HEK293T (cell line): ENCODE results near the gene DNAI1.

Experiments used
- ARNT ChIP-seq: fragments of 450-650 bp; IDR thresholded peaks from 2 replicates; pipeline ENCODE4 v1.6.1; 2017; ENCODE audit warnings: mild to moderate bottlenecking
- BHLHE40 ChIP-seq: fragments of 450-650 bp; IDR thresholded peaks from 2 replicates; pipeline ENCODE4 v1.6.1; 2016; ENCODE audit warnings: mild to moderate bottlenecking, moderate library complexity, borderline replicate concordance
- ELF4 ChIP-seq: fragments of 450-650 bp; IDR thresholded peaks from 2 replicates; pipeline ENCODE4 v1.6.1; 2017; ENCODE audit warnings: antibody characterized with exemption
- FOXK2 ChIP-seq: fragments of 450-650 bp; IDR thresholded peaks from 2 replicates; pipeline ENCODE4 v1.6.1; 2016; ENCODE audit warnings: mild to moderate bottlenecking
- FOXM1 ChIP-seq: fragments of 450-650 bp; IDR thresholded peaks from 2 replicates; pipeline ENCODE4 v1.6.1; 2017; ENCODE audit warnings: mild to moderate bottlenecking, borderline replicate concordance
- HDGF ChIP-seq: fragments of 450-650 bp; IDR thresholded peaks from 2 replicates; pipeline ENCODE4 v1.6.1; 2017; ENCODE audit warnings: antibody characterized with exemption, borderline replicate concordance
- LEF1 ChIP-seq: fragments of 450-650 bp; IDR thresholded peaks from 2 replicates; pipeline ENCODE4 v1.6.1; 2017; ENCODE audit warnings: mild to moderate bottlenecking, borderline replicate concordance
- SP1 ChIP-seq: fragments of 450-650 bp; IDR thresholded peaks from 2 replicates; pipeline ENCODE4 v1.6.1; 2017
- SUZ12 ChIP-seq: fragments of 450-650 bp; IDR thresholded peaks from 2 replicates; pipeline ENCODE4 v1.6.1; 2016; ENCODE audit warnings: mild to moderate bottlenecking
- ZNF384 ChIP-seq: fragments of 450-650 bp; IDR thresholded peaks from 2 replicates; pipeline ENCODE4 v1.6.1; 2016

- TF ChIP-seq FOXM1 (no peak), LEF1 (no peak), ARNT (no peak), BHLHE40 (no peak), ELF4 (no peak), HDGF (no peak), SP1 (no peak), FOXK2 (no peak), ZNF384 (no peak), SUZ12 (no peak)
These were observed 108.4 kb downstream of the DNAI1 start for GRCh38 chr9:34566972-34567371.
